Astrocyte of the spinal cord (primary cell): ENCODE data around the gene SLC3A2.

Experiments
- DNase-seq: peaks from one replicate; pipeline ENCODE4 v3.0.0; 2011; ENCODE audit warnings: low read depth, low spot score
- H3K4me3 ChIP-seq: 2 replicates; pipeline ENCODE4 v1.5.1; 2011; ENCODE audit warnings: low read depth, mild to moderate bottlenecking, low read length, moderate library complexity
- in situ Hi-C: cut with HindIII; loops from 2 replicates; pipeline ENCODE4 v1.10.0; 2017; ENCODE audit warnings: low sequenced_read_pairs
- TF ChIP-seq, protein P1 (sequence below): IDR thresholded peaks from 2 replicates; pipeline ENCODE4 v1.5.1; 2012; ENCODE audit warnings: low read depth, mild to moderate bottlenecking, low read length, inconsistent platforms

The SLC3A2 gene

DNA sequence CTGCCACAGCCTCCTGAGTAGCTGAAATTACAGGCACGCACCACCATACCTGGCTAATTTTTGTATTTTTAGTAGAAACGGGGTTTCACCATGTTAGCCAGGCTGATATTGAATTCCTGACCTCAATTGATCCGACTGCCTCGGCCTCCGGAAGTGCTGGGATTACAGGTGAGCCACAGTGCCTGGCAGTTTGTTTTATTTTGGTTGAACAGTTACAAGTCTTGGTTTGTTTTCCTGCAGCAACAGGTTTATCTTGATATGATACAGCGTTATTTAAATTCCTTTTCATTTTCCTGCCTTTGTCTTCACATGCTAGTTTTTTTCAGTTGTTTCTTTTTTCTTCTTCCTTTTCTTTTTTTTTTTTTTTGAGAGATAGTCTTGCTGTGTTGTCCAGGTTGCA, 4.0 kb upstream of the SLC3A2 start:
- no peak overlapping the region for H3K4me3 ChIP-seq
- in situ Hi-C loops: no loop called here
- TF ChIP-seq, protein P1, sequence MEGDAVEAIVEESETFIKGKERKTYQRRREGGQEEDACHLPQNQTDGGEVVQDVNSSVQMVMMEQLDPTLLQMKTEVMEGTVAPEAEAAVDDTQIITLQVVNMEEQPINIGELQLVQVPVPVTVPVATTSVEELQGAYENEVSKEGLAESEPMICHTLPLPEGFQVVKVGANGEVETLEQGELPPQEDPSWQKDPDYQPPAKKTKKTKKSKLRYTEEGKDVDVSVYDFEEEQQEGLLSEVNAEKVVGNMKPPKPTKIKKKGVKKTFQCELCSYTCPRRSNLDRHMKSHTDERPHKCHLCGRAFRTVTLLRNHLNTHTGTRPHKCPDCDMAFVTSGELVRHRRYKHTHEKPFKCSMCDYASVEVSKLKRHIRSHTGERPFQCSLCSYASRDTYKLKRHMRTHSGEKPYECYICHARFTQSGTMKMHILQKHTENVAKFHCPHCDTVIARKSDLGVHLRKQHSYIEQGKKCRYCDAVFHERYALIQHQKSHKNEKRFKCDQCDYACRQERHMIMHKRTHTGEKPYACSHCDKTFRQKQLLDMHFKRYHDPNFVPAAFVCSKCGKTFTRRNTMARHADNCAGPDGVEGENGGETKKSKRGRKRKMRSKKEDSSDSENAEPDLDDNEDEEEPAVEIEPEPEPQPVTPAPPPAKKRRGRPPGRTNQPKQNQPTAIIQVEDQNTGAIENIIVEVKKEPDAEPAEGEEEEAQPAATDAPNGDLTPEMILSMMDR: no peak
- DNase-seq: no peak

DNA sequence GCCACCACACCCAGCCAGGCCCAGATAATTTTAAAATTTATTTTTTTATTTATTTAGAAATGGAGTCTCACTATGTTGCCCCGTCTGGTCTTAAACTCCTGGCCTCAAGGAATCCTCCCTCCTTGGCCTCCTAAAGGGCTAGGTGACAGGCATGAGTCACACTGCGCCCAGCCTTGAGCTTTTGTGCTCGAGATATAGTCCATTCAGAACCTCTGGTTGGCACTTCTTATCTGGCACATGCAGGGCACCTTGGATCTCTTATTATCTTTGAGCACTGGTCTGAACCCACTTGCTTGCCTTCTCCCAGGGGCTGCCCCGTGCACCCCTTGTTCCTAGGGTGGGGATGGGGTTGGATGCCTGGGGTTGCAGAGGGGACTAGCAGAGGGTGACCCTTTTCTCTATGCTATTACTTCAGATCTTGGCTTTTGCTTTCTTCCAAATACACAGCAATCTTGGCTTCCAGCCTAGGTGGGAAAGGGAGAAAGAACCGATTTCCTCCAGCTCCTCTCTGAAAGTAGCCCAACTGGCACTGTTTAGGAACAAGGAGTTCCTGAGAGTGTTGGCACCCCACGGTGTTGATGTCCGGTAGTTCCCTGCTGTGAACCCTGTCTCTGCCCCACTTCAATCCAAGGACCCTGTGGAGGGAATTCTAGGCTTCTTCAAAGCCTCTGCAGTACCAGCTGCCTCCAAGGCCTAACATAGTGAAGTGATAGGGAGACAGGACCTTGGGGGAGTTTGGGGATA, 1.3 kb upstream of the SLC3A2 start:
- DNase-seq: peak; percentile 44
- peak overlapping the region; percentile 99 for H3K4me3 ChIP-seq
- TF ChIP-seq, protein P1: no peak
- in situ Hi-C loops: no loop called here

DNA sequence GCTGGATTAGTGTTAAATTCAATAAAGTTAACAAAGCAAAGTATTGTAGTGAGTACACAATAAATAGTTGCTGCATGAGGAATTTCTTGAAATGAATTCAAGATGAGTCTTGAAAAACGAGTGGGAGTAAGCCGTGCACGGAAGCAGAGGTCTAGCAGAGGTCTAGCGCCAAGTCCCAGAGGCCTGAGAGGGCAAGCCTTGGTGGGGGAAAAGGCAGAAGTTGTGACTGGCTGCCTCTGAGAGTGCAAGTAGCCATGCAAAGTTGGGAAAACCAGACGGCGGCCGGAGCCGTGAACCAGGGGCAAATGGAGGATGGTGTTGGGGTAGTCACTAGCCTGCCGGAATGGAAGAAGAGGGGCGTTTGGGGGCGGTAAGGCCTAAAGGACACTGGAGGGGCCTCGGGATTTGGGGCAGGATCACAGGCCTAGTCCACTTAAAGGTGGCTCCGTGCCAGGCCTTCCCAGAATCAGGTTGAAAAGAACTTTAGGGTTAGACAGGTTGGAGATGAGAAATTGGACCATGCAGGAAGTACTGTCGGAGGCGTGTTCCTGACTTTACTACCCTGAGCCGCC, 379 bp upstream of the SLC3A2 start:
- H3K4me3 ChIP-seq: peak overlapping the region; percentile 99
- in situ Hi-C loops: no loop called here
- TF ChIP-seq, protein P1: no peak
- DNase-seq: peak; percentile 69

DNA sequence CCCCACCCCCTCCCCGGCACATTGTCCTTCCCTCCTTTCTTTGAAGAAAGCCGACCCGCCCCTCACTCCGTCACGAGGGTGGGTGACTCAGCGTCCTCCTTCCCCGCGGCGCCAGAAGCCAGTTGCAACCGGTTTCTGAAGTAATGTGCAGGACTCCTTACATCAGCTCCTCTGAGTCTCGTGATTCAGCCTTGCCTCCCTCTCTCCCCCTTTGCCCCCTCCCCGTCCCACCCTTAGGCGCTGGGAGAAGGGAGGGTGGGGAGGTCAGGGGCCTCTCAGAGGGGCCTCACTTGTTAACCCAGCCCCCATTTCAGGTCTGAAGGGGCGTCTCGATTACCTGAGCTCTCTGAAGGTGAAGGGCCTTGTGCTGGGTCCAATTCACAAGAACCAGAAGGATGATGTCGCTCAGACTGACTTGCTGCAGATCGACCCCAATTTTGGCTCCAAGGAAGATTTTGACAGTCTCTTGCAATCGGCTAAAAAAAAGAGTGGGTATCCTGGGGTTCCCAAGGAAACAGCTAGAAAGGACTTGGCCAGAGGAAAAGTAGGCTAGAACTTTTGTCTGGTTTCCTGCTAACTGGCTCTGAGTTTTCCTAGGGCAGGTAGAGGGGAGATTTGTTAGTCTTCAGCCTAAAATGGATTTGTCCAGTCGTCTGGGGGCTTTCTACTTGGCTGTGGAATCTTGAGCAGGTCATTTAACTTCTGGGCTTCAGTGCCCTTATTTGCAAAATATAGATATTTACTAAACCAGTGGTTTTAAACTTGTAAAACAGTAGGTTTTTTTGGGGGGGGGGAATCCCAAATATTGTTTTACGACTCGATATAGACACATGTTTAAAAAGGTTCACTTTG, 1.1 kb downstream of the SLC3A2 start:
- in situ Hi-C loops: no loop called here
- TF ChIP-seq, protein P1: no peak
- peak overlapping the region; percentile 99 for H3K4me3 ChIP-seq
- DNase-seq: peak; percentile 99

DNA sequence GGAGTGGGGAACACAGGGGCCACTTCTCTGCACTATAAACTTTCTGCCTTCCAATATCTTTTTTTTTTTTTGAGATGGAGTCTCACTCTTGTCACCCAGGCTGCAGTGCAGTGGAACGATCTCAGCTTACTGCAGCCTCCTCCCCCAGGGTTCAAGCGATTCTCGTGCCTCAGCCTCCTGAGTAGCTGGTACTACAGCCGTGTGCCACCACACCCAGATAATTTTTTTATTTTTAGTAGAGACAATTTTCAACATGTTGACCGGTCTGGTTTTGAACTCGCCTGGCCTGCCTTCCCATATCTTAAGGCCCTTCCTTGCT, 1.7 kb downstream of the SLC3A2 start:
- DNase-seq: no peak
- in situ Hi-C loops: no loop called here
- peak overlapping the region; percentile 99 for H3K4me3 ChIP-seq
- TF ChIP-seq, protein P1: no peak

DNA sequence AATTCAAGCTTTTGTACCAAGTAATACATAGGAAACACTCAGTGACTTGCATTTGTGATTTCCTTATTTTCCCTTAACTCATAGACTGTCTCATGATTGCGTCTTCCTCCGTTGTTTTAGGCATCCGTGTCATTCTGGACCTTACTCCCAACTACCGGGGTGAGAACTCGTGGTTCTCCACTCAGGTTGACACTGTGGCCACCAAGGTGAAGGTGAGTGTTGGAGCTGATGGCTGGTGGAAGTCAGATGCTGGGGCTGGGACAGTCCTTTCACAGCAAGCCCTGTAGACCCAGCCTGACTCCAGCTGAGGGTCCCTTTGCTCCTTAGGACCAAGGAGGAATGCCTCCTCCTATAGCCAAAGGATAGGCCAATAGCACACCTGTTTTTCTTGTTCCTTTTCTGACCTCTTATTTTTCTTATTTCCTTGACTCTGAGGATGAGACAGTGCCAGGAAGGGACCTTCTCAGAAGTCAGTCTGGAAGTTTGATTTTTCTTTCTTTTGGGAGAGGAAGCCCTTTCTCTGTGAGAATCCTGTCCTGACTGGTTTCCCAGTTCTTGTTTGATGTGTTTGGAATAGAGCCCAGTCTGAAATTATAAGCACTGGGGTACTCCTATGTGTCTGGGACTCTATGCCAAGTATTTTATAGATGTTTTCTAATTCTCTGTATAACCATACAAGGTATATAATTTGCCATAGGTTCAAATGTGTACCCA, 2.2 kb downstream of the SLC3A2 start:
- TF ChIP-seq, protein P1: no peak
- peak overlapping the region; percentile 99 for H3K4me3 ChIP-seq
- in situ Hi-C loops: no loop called here
- no peak for DNase-seq
